VCaP (cell line): ENCODE data around the gene ABL1.
"Not testable (repeated sequence)": the region's sequence is repeated elsewhere in the genome, so short reads cannot be mapped to it uniquely, and the experiment has no call there.

ENCODE experiments used
- H3K27ac ChIP-seq: fragments of 450-650 bp; 2 replicates; pipeline ENCODE4 v1.5.1; 2017
- CTCF ChIP-seq: fragments of 450-650 bp; conservative IDR thresholded peaks from 2 replicates; pipeline ENCODE4 v1.5.1; 2017; ENCODE audit warnings: mild to moderate bottlenecking, moderate library complexity

The ABL1 gene

GRCh38 chr9:130794923-130795495, 40.0 kb upstream of the ABL1 start:
- no peak overlapping the region for H3K27ac ChIP-seq
- no peak for TF ChIP-seq CTCF

DNA sequence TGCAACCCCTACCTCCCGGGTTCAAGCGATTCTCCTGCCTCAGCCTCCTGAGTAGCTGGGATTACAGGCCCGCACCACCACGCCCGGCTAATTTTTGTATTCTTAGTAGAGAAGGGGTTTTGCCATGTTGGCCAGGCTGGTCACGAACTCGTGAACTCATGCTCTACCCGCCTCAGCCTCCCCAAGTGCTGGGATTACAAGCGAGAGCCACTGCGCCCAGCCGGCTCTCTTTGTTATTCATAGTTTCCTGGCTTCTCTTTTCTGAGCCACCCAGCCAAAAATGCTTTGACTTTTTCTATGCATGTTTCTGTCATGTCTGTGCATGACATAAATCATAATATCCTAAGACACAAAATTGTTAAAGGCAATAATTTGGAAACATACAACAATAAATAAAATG, 31.9 kb upstream of the ABL1 start:
- not testable (repeated sequence) for H3K27ac ChIP-seq

- no peak for TF ChIP-seq CTCF
- no peak overlapping the region for H3K27ac ChIP-seq
Measured at GRCh38 chr9:130805510-130806326, 29.3 kb upstream of the ABL1 start.

DNA sequence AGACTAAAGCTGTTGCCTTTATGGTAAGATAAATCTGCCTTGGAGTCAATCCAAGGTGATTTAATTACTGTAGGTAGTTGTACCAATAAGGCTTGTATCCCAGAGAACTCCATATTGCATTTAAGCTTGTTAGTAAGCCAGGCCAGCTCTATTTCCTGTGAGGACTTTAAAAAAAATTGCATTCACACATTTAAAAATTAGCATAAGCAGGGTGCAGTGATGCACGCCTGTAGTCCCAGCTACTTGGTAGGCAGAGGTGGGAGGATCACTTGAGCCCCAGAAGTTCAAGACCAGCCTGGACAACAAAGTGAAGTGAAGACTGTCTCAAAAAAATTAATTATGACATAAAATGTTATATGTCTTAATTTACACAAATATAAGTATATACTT, 28.7 kb upstream of the ABL1 start:
- TF ChIP-seq CTCF = no peak
- H3K27ac ChIP-seq = no peak overlapping the region

DNA sequence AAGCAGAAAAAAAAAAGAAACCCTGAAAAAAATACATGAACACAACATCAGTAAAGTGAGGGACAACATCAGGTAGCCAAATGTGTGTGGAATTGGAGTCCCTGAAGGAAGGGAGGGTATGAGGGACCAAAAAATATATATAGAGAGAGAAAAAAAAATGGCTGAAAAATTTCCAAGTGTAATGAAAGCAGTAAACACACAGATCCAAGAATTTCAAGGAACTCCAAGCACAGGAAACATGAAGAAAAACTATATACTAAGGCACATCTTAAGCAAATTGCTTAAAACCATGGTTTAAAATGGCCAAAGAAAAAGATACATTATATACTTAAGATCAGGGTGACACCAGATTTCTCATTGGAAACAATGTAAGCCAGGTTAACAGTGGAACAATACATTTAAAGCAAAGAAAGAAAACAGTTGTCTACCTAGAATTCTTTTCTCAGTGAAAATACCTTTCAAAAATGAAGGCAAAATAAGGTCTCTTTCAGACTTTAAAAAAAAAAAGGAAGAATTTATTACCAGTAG, 24.4 kb upstream of the ABL1 start:
- no peak overlapping the region for H3K27ac ChIP-seq
- no peak for TF ChIP-seq CTCF

DNA sequence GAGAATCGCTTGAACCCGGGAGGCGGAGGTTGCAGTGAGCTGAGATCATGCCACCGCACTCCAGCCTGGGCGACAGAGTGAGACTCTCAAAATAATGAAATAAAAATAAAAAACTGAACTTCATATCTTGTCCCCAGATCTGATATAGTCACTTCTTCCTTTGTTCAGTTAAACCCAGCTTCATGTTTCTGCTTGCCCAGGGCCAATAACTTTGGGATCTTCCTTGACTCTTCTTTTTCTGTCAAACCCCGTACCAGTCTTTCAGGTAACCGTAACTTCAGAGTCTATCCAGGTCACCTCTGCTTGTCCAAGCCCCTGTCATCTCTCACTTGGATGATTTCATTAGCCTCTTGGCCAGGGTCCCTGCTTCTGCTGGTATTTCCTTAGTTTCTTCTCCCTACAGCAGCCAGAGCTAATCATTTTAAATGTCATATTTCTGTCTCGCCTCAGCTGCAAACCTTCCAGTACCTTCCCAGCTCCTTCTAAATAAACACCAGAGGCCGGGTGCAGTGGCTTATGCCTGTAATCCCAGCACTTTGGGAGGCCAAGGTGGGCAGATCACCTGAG, 19.7 kb upstream of the ABL1 start:
- no peak for TF ChIP-seq CTCF
- peak overlapping the region; percentile 29 for H3K27ac ChIP-seq

GRCh38 chr9:130817914-130818313, 17.1 kb upstream of the ABL1 start:
- H3K27ac ChIP-seq = no peak overlapping the region
- TF ChIP-seq CTCF = no peak
